Measurements from ENCODE around the gene DEK.
A peak's percentile ranks its signal among the peaks of the same experiment; 100 is the strongest.

DEK gene

DNA sequence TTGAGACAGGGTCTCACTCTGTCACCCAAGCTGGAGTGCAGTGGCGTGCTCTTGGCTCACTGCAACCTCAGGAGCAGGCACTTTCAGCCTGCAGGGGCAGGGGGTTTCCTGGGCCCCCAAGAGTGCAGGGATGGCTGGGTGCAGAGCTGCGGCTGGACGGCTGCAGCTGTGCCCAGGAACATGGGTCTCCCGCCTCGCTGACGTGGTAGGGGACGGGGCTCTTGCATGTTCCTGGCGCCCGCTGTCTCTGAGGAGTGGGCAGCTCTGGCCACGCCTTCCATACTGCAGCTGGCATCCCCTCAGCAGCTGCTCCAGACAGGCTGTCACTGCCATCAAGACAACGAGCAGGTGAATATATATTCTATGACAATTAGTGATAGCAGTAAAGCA lies 2.2 kb upstream of the DEK start:
- Histone ChIP-seq H2AFZ (ENCODE audit: low read depth, low read length, severe bottlenecking) (no peak overlapping the region), H3K27ac (ENCODE audit: low read depth, low read length) (no peak overlapping the region), H3K36me3 (ENCODE audit: low read length) (peaks cover 18% of the 10 kb centered on the region), H3K9me3 (ENCODE audit: insufficient read depth, low read length) (peaks cover 12% of the 10 kb centered on the region; the same call in 1 of the 2 replicates), H4K20me1 (ENCODE audit: low read depth, low read length) (peaks cover 14% of the 10 kb centered on the region), H3K4me3 (ENCODE audit: insufficient read depth, low read length, poor library complexity, severe bottlenecking) (no peak overlapping the region), H3K9me2 (replicated peaks; ENCODE audit: insufficient read depth, low read length) (no peaks in the 10 kb centered on the region), H3K4me2 (ENCODE audit: low read depth, low read length, poor library complexity, severe bottlenecking) (no peak overlapping the region), H3F3A (ENCODE audit: insufficient read depth) (peaks cover 16% of the 10 kb centered on the region), H3K27me3 (ENCODE audit: low read length) (no peaks in the 10 kb centered on the region), H3K9ac (ENCODE audit: low read length) (no peak overlapping the region), H3K79me2 (ENCODE audit: insufficient read depth, low read length) (peaks cover 31% of the 10 kb centered on the region)
- TF ChIP-seq, protein P1, sequence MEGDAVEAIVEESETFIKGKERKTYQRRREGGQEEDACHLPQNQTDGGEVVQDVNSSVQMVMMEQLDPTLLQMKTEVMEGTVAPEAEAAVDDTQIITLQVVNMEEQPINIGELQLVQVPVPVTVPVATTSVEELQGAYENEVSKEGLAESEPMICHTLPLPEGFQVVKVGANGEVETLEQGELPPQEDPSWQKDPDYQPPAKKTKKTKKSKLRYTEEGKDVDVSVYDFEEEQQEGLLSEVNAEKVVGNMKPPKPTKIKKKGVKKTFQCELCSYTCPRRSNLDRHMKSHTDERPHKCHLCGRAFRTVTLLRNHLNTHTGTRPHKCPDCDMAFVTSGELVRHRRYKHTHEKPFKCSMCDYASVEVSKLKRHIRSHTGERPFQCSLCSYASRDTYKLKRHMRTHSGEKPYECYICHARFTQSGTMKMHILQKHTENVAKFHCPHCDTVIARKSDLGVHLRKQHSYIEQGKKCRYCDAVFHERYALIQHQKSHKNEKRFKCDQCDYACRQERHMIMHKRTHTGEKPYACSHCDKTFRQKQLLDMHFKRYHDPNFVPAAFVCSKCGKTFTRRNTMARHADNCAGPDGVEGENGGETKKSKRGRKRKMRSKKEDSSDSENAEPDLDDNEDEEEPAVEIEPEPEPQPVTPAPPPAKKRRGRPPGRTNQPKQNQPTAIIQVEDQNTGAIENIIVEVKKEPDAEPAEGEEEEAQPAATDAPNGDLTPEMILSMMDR (IDR thresholded peaks at IDR 0.05; ENCODE audit: insufficient read depth, low read length, poor library complexity, severe bottlenecking), result no peak
- no peak for TF ChIP-seq EZH2phosphoT487 (conservative IDR thresholded peaks at IDR 0.05; ENCODE audit: low read length)

DNA sequence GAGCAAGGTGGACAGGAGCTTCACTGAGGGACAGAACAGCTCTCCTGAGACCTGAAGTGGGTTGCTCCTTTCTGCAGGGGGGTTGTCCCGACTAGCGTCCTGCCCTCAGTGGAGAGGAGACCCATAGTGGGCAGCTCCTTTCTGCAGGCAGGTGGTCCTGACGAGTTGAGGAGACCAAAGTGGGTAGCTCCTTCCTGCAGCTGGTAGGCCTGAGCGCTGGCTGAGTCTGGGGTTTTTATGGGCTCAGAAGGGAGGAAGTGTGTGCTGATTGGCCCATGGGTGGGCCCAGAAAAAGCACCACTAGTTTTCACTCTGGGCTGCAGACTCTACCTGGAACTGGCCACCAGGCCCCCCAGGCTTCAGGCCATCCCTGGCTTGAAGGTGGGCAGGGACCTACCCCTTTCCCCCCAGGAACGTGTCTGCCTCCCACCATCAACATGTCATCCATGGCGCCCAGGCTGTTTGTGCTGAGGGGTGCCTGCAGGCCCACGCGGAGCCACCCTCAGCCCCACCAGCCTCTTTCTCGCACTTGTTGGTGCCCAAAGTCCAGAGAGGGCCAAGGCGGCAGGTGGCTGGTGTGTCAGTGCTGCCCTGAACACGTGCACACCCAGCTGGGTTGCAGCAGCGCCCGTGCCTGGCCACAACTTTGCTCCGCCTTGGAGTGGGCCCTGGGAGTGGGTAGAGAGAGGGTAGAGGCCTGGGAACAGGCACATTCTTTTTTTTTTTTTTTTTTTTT lies 1.6 kb upstream of the DEK start:
- Histone ChIP-seq H3K9me3 (ENCODE audit: insufficient read depth, low read length) (peaks cover 12% of the 10 kb centered on the region; the same call in 1 of the 2 replicates), H3K9ac (ENCODE audit: low read length) (no peak overlapping the region), H3K27ac (ENCODE audit: low read depth, low read length) (no peak overlapping the region), H3K4me2 (ENCODE audit: low read depth, low read length, poor library complexity, severe bottlenecking) (no peak overlapping the region), H3K79me2 (ENCODE audit: insufficient read depth, low read length) (peaks cover 36% of the 10 kb centered on the region), H3K4me3 (ENCODE audit: insufficient read depth, low read length, poor library complexity, severe bottlenecking) (peak overlapping the region; percentile 75), H3K9me2 (replicated peaks; ENCODE audit: insufficient read depth, low read length) (no peaks in the 10 kb centered on the region), H3K27me3 (ENCODE audit: low read length) (no peaks in the 10 kb centered on the region), H4K20me1 (ENCODE audit: low read depth, low read length) (peaks cover 18% of the 10 kb centered on the region), H3F3A (ENCODE audit: insufficient read depth) (peaks cover 16% of the 10 kb centered on the region), H2AFZ (ENCODE audit: low read depth, low read length, severe bottlenecking) (no peak overlapping the region), H3K36me3 (ENCODE audit: low read length) (peaks cover 18% of the 10 kb centered on the region)
- TF ChIP-seq EZH2phosphoT487 (conservative IDR thresholded peaks at IDR 0.05; ENCODE audit: low read length), result no peak
- TF ChIP-seq, protein P1 (IDR thresholded peaks at IDR 0.05; ENCODE audit: insufficient read depth, low read length, poor library complexity, severe bottlenecking), result no peak

DNA sequence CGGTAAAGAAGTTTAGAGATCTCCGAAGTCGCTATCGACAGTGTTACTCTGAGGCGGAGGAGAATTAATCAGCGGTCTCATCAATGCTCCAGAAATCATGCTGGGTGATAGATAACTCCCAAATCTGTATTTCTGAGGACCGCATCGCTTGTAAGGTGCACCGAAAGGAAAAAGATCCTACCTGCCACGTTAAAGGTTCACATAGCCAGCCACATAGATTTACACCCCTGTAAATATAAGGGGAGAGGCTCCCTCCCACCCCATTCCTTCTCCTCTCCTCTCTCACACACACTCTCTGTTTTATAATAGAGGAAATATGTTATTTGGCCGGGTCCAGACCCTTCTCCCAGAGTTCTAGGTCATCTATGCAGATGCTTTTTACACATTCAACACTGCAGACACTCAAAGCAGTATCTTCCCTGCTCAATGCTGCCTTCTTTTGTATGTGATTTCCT lies 620 bp upstream of the DEK start:
- peaks cover 12% of the 10 kb centered on the region; the same call in 1 of the 2 replicates for H3K9me3 ChIP-seq (ENCODE audit: insufficient read depth, low read length)
- peak overlapping the region; percentile 70 for H2AFZ ChIP-seq (ENCODE audit: low read depth, low read length, severe bottlenecking)
- peaks cover 26% of the 10 kb centered on the region for H4K20me1 ChIP-seq (ENCODE audit: low read depth, low read length)
- peaks cover 21% of the 10 kb centered on the region for H3K36me3 ChIP-seq (ENCODE audit: low read length)
- peak overlapping the region; percentile 86 for H3K27ac ChIP-seq (ENCODE audit: low read depth, low read length)
- H3K4me3 ChIP-seq (ENCODE audit: insufficient read depth, low read length, poor library complexity, severe bottlenecking), result peak overlapping the region; percentile 75
- no peak for TF ChIP-seq EZH2phosphoT487 (conservative IDR thresholded peaks at IDR 0.05; ENCODE audit: low read length)
- TF ChIP-seq, protein P1 (IDR thresholded peaks at IDR 0.05; ENCODE audit: insufficient read depth, low read length, poor library complexity, severe bottlenecking), result no peak
- peaks cover 25% of the 10 kb centered on the region for H3F3A ChIP-seq (ENCODE audit: insufficient read depth)
- H3K27me3 ChIP-seq (ENCODE audit: low read length), result no peaks in the 10 kb centered on the region
- H3K9me2 ChIP-seq (replicated peaks; ENCODE audit: insufficient read depth, low read length), result no peaks in the 10 kb centered on the region
- peak overlapping the region; percentile 94 for H3K9ac ChIP-seq (ENCODE audit: low read length)
- peak overlapping the region; percentile 66 for H3K4me2 ChIP-seq (ENCODE audit: low read depth, low read length, poor library complexity, severe bottlenecking)
- H3K79me2 ChIP-seq (ENCODE audit: insufficient read depth, low read length), result peaks cover 46% of the 10 kb centered on the region
